K562 (cell line): ENCODE data around the gene GMNN. TPM values are rescaled to one million over a fixed set of nuclear protein-coding genes. Genes with fewer than 3 reads are reported as not detected.
A peak's percentile ranks its signal among the peaks of the same experiment; 100 is the strongest.

Experiments used
- BDP1 ChIP-seq: IDR thresholded peaks from 3 replicates; pipeline ENCODE4 v1.6.1; 2011; ENCODE audit not compliant: insufficient read length, insufficient read depth
- CBFA2T3 ChIP-seq: fragments of 450-650 bp; IDR thresholded peaks from 2 replicates; pipeline ENCODE4 v1.6.1; 2017
- CBFB ChIP-seq: sonication (generic); formaldehyde crosslinking; IDR thresholded peaks from 2 replicates; pipeline ENCODE4 v1.4.0; 2020; ENCODE audit warnings: mild to moderate bottlenecking, missing genetic modification reagents
- CREB5 ChIP-seq: fragments of 250-450 bp; sonication (Bioruptor Pico); IDR thresholded peaks from 2 replicates; pipeline ENCODE4 v1.5.0; 2020; ENCODE audit warnings: mild to moderate bottlenecking
- CTCFL ChIP-seq: IDR thresholded peaks from 2 replicates; pipeline ENCODE4 v1.6.1; 2011; ENCODE audit warnings: borderline replicate concordance, low read depth, mild to moderate bottlenecking, moderate library complexity, low read length; ENCODE audit not compliant: insufficient read depth, poor library complexity, severe bottlenecking
- DNMT1 ChIP-seq: fragments of 450-650 bp; IDR thresholded peaks from 2 replicates; pipeline ENCODE4 v1.6.1; 2016; ENCODE audit warnings: antibody characterized with exemption, mild to moderate bottlenecking
- EZH2 ChIP-seq: IDR thresholded peaks from 2 replicates; pipeline ENCODE4 v1.6.1; 2012; ENCODE audit warnings: low read depth, mild to moderate bottlenecking, inconsistent platforms, low read length, borderline replicate concordance
- ID3 ChIP-seq, 2 experiments: fragments of 250-450 bp in 1 of 2; fragments of 450-650 bp in 1 of 2; sonication (Bioruptor Pico) in 1 of 2; IDR thresholded peaks; 2 replicates each; pipeline versions ENCODE4 v1.6.1 to v1.8.0; 2016 to 2021; ENCODE audit warnings: mild to moderate bottlenecking in 2 of 2, moderate library complexity in 2 of 2, missing compliant biosample characterization in 1 of 2, missing genetic modification characterization in 1 of 2
- KDM2B ChIP-seq: fragments of 250-450 bp; sonication (Bioruptor Pico); IDR thresholded peaks from 2 replicates; pipeline ENCODE4 v1.8.0; 2021; ENCODE audit warnings: mild to moderate bottlenecking, moderate library complexity
- KDM4B ChIP-seq, 2 experiments: fragments of 450-650 bp in 1 of 2; sonication (generic) in 1 of 2; IDR thresholded peaks; 2 replicates each; pipeline ENCODE4 v1.6.1; 2016 to 2017; ENCODE audit warnings: borderline replicate concordance in 2 of 2, antibody characterized with exemption in 1 of 2, low read depth in 1 of 2, mild to moderate bottlenecking in 1 of 2
- MAFG ChIP-seq: fragments of 450-650 bp; conservative IDR thresholded peaks from 2 replicates; pipeline ENCODE4 v1.6.1; 2016; ENCODE audit warnings: missing genetic modification characterization, missing compliant biosample characterization
- NCOA2 ChIP-seq, 2 experiments: fragments of 450-650 bp; IDR thresholded peaks; 2 replicates each; pipeline ENCODE4 v1.6.1; 2018; ENCODE audit warnings: mild to moderate bottlenecking in 2 of 2, moderate library complexity in 1 of 2; ENCODE audit not compliant: partially characterized antibody in 2 of 2
- NONO ChIP-seq, 2 experiments: fragments of 200-400 bp in 1 of 2; fragments of 450-650 bp in 1 of 2; formaldehyde crosslinking in 1 of 2; IDR thresholded peaks; 2 replicates each; pipeline ENCODE4 v1.6.1; 2017; ENCODE audit warnings: low read depth in 2 of 2, mild to moderate bottlenecking in 2 of 2, moderate library complexity in 2 of 2, low read length in 1 of 2
- POLR2A ChIP-seq: fragments of 450-650 bp; conservative IDR thresholded peaks from 2 replicates; pipeline ENCODE4 v1.6.1; 2016
- RBM15 ChIP-seq: fragments of 200-400 bp; formaldehyde crosslinking; IDR thresholded peaks from 2 replicates; pipeline ENCODE4 v1.6.1; 2018; ENCODE audit warnings: mild to moderate bottlenecking, low read length, moderate library complexity; ENCODE audit not compliant: insufficient read depth
- SIN3A ChIP-seq, 2 experiments: fragments of 150-350 bp in 1 of 2; IDR thresholded peaks; 2 replicates each; pipeline ENCODE4 v1.6.1; 2011 to 2016; ENCODE audit warnings: borderline replicate concordance in 2 of 2, low read depth in 2 of 2, low read length in 2 of 2, mild to moderate bottlenecking in 2 of 2, moderate library complexity in 2 of 2; ENCODE audit not compliant: control insufficient read depth in 1 of 2
- SMARCE1 ChIP-seq: fragments of 450-650 bp; IDR thresholded peaks from 2 replicates; pipeline ENCODE4 v1.7.1; 2016; ENCODE audit warnings: mild to moderate bottlenecking
- SREBF1 ChIP-seq: fragments of 150-350 bp; IDR thresholded peaks from 2 replicates; pipeline ENCODE4 v1.6.1; 2014; ENCODE audit warnings: antibody characterized with exemption, low read depth, low read length, borderline replicate concordance
- U2AF1 ChIP-seq: fragments of 200-400 bp; formaldehyde crosslinking; optimal IDR thresholded peaks from 2 replicates; pipeline ENCODE3; 2017; ENCODE audit warnings: mild to moderate bottlenecking, low read depth, low read length, moderate library complexity
- ZFP91 ChIP-seq: sonication (generic); formaldehyde crosslinking; IDR thresholded peaks from 2 replicates; pipeline ENCODE4 v1.8.0; 2022; ENCODE audit warnings: mild to moderate bottlenecking, missing genetic modification reagents
- ZNF586 ChIP-seq: fragments of 450-650 bp; formaldehyde crosslinking; conservative IDR thresholded peaks from 2 replicates; pipeline ENCODE4 v1.4.0; 2020; ENCODE audit warnings: mild to moderate bottlenecking, moderate library complexity
- ZNF75A ChIP-seq: fragments of 450-650 bp; formaldehyde crosslinking; IDR thresholded peaks from 2 replicates; pipeline ENCODE4 v1.4.0; 2020; ENCODE audit warnings: mild to moderate bottlenecking
- polyA plus RNA-seq, 8 experiments: library from polyadenylated mRNA; depleted of rRNA in 4 of 8; stranded (reverse) in 5 of 8; unstranded in 3 of 8; fragments of >200 nt; fragmentation: Nextera tagmentation in 2 of 8; fragmentation: Illumina TruSeq in 1 of 8; extraction: Ambion mirVana in 2 of 8; extraction: Trizol in 1 of 8; gene quantifications; 2 replicates each; pipeline versions ENCODE4 v1.2.1 to v1.2.3, GENCODE V29; 2011 to 2014; ENCODE audit warnings: inconsistent platforms in 1 of 8, missing spikeins in 1 of 8
- total RNA-seq, 7 experiments: library from RNA; depleted of rRNA in 6 of 7; stranded (reverse); fragments of >200 nt in 6 of 7; fragmentation: Illumina TruSeq in 2 of 7; extraction: Trizol in 2 of 7; gene quantifications; 2 replicates each; pipeline versions ENCODE4 v1.2.1 to v1.2.3, GENCODE V29; 2011 to 2021; ENCODE audit warnings: low replicate concordance in 1 of 7

The GMNN gene
- total and polyA plus RNA-seq, 9 of the 15 experiments (the other 6 are each of a cell fraction or from before 2014, with no cell fraction given) = 144 to 370 (median 210) TPM

GRCh38 chr6:24774696-24775519 is at the start of gene GMNN (continued):
- no peak for TF ChIP-seq ZNF75A (CRISPR knock-in tag)
- no peak for TF ChIP-seq U2AF1
- no peak for TF ChIP-seq BDP1
- TF ChIP-seq EZH2 = no peak
- TF ChIP-seq SIN3A (IDR thresholded peaks at IDR 0.05; ENCODE audit: borderline replicate concordance in 2 of 2, control insufficient read depth in 1 of 2, low read depth in 2 of 2, low read length in 2 of 2) = peak; percentile 73 to 83; a peak in 3 of 4 replicates
- peak; percentile 78 for TF ChIP-seq CBFB (CRISPR knock-in tag)
- no peak for TF ChIP-seq NCOA2 (IDR thresholded peaks at IDR 0.05; ENCODE audit: partially characterized antibody in 2 of 2)
- TF ChIP-seq NONO (IDR thresholded peaks at IDR 0.05; ENCODE audit: low read depth in 2 of 2, low read length in 1 of 2) = no peak; a peak in 1 of 4 replicates
- TF ChIP-seq MAFG (tag) = no peak
- peak; percentile 13; the same call in 1 of the 2 replicates for TF ChIP-seq SMARCE1
- TF ChIP-seq ZNF586 = no peak
- peak; percentile 64; the same call in 1 of the 2 replicates for TF ChIP-seq KDM2B
- no peak for TF ChIP-seq DNMT1
- no peak for TF ChIP-seq ID3 (CRISPR knock-in tag; IDR thresholded peaks at IDR 0.05)
- peak; percentile 47 for TF ChIP-seq ID3 (tag; IDR thresholded peaks at IDR 0.05)
- peak; percentile 82 for TF ChIP-seq ZFP91
- peak; percentile 99 for TF ChIP-seq POLR2A
- peak; percentile 13; the same call in 1 of the 2 replicates for TF ChIP-seq CBFA2T3
- TF ChIP-seq RBM15 = no peak
- no peak for TF ChIP-seq CREB5 (CRISPR knock-in tag)
- peak; percentile 12; the same call in 1 of the 2 replicates for TF ChIP-seq SREBF1
- TF ChIP-seq CTCFL = no peak
- TF ChIP-seq KDM4B (IDR thresholded peaks at IDR 0.05; ENCODE audit: borderline replicate concordance in 2 of 2, low read depth in 1 of 2) = peak in 1 of 2 experiments; percentile 54; a peak in 1 of 4 replicates
